ENCODE data around the gene PLAAT3.
"Not testable (repeated sequence)": the region's sequence is repeated elsewhere in the genome, so short reads cannot be mapped to it uniquely, and the experiment has no call there.

The PLAAT3 gene

DNA sequence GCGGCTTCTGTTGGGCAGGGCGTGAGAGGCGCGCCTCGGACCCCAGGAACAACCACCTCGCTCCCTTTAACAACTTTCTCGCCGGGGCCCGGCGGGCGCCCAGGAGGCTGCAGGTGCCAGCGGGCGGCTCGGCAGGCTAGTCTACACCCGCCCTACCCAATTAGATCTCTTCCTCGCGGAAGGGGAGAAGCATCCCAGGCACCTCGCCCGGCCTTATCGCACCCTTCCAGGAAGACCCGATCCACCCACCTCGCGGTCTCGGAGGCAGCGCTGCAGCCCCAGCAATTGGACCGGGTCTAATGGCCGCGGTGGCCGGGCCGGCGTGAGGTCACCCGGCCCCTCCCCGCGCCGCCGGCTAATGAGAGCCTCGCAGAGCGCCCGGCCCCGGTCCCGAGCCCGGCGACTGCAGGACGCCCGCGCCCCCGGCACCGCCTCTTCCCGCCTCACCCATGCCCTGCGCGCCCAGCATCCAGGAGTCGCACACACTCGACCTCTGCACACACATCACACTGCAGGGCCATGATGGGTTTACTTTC lies at the start of gene PLAAT3:
PLAAT3 (minus strand) TSS at position 298 of the 536 bp plus-strand sequence. CDS start 419 bp downstream, outside the sequence.
- DNase-seq (ENCODE audit: low read depth in 2 of 2, low spot score in 1 of 2) = no peak

DNA sequence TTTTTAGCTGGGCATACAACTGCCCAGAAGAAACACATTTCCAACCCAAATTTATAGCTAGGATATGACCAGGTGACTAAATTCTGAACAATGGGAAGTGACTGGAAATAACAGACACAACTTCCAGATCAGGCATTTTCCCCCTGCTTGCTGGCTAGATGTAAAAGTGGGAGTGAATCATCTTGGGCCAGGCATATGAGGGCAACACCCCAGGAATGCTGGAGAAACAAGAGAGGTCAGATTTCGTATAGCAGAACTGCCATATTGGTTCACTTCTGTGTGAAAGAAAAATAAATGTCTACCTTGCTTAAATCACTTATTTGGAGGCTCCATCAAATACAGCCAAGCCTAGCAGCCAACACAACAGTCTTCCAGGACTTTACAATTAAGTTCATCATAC lies 49.6 kb upstream of the PLAAT3 start:
- no peak for DNase-seq (ENCODE audit: low read depth in 2 of 2, low spot score in 1 of 2)

- no peak for DNase-seq (ENCODE audit: low read depth in 2 of 2, low spot score in 1 of 2)
These were observed 46.7 kb upstream of the PLAAT3 start for GRCh38 chr11:63660972-63661371.

DNA sequence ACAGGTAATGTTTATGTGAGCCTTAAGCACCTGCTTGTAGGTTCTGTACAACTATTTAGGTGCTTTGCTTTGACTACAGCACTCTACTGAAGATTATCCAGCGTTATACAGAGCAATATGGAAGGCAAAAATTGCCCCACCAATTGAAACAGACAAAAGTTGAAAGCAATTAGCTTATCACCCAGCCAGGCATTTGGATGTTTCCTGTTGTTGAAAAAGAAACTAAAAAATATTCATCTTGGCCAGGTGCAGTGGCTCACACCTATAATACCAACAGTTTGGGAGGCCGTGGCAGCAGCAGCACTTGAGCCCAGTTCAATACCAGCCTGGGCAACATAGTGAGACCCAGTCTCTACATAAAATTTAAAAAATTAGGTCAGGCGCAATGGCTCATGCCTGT lies 38.4 kb upstream of the PLAAT3 start:
- DNase-seq (ENCODE audit: low read depth in 2 of 2, low spot score in 1 of 2) = no peak

DNA sequence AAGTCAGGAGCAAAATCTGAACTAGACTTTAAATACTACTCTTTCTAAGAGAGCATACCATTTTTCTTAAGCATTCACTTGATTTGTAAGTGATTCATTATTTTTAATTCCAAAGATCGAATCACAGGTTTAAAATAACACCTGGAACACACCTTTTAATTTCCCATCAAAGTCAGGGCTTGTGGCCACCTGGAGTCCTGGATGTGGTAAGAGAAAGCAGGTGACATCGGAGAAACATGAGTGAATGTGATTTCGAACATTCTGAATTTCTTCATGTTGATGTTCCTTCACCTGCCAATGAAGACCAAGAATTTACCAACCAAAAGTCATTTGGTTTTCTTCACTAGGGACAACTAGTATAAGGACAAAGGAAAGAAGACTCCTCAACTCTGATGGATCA lies 29.0 kb upstream of the PLAAT3 start:
- no peak for DNase-seq (ENCODE audit: low read depth in 2 of 2, low spot score in 1 of 2)

GRCh38 chr11:63641727-63642126 lies 27.5 kb upstream of the PLAAT3 start:
- DNase-seq (ENCODE audit: low read depth in 2 of 2, low spot score in 1 of 2) = no peak

- DNase-seq (ENCODE audit: low read depth in 2 of 2, low spot score in 1 of 2) = no peak
These were observed 25.1 kb upstream of the PLAAT3 start for GRCh38 chr11:63639199-63639832.

- not testable (repeated sequence) for DNase-seq (ENCODE audit: low read depth in 2 of 2, low spot score in 1 of 2)
These were observed 24.2 kb upstream of the PLAAT3 start for GRCh38 chr11:63638436-63638835.

DNA sequence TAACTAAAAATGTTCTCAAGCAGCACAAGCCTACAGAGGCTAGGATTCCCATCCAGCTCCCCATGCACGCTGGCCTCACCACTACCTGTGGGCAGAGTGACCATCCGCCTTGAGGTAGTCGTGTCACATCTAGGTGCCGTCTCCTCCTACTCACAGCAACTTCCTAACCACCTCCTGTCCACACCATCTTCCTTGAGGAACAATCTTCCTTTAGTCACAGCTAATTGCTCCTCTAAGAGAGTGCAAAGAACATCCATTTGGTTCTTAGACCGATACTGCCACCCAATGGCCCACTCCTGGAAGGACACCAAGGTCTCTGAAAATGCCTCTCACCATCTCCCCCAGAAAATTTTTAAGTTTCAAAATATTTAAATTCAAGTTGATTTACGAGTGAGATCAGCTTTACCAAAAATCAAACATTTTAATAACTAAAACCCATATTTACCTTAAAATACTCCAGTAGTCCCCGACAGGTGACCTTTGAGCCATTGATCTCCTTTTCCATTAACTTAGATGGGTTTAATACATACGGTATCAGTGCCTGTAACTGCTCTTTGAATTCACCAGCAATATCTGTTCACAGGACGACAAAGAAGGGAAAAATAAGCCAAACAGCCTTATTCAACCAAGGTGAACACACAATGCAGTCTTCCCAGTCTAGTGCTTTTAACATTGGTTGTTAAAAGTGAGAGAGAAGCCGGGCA lies 21.7 kb upstream of the PLAAT3 start:
- peak; percentile 47 to 51 for DNase-seq (ENCODE audit: low read depth in 2 of 2, low spot score in 1 of 2)

DNA sequence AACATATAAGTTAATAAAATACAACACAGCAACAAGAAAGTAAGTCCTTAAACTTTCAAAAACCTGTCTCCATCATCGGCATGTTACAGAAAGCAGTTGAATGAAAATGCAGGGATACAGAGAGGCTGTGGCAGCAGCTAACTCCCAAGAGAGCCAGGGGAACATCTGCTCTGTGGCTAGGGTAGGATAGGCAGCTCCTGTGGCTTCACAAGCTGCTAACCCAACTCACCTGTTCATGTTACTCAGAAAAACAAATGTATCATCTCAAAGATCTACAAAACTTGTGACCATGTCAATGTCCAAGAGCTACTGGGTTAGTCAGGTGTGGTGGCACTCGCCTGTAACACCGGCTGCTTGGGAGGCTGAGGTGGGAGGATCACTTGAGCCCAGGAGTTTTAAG lies 15.2 kb upstream of the PLAAT3 start:
- DNase-seq (ENCODE audit: low read depth in 2 of 2, low spot score in 1 of 2) = no peak

- DNase-seq (ENCODE audit: low read depth in 2 of 2, low spot score in 1 of 2) = no peak
These were observed 9.4 kb upstream of the PLAAT3 start for GRCh38 chr11:63623513-63624140.

- no peak for DNase-seq (ENCODE audit: low read depth in 2 of 2, low spot score in 1 of 2)
These were observed 8.1 kb upstream of the PLAAT3 start for GRCh38 chr11:63622323-63622722.

DNA sequence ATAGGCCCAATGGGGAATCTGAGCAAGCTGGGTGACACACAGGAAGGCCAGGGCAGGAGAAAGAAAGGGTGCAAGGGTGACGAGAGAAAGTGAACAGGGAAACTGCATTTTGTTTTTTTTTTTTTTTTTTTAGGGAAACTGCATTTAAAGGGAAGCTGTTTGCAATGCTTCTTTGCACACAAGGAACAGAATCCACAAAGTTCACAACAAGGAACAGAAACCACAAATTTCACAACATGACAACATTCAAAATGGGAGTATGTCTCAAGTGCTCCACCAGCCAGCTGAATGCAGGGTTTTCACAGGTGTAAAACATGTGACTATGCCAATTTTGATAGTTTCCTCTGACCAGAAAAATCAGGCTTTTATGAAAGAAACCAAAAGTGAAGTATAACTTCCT lies 6.8 kb upstream of the PLAAT3 start:
- no peak for DNase-seq (ENCODE audit: low read depth in 2 of 2, low spot score in 1 of 2)

- DNase-seq (ENCODE audit: low read depth in 2 of 2, low spot score in 1 of 2) = no peak
These were observed 5.7 kb upstream of the PLAAT3 start for GRCh38 chr11:63619967-63620366.

DNA sequence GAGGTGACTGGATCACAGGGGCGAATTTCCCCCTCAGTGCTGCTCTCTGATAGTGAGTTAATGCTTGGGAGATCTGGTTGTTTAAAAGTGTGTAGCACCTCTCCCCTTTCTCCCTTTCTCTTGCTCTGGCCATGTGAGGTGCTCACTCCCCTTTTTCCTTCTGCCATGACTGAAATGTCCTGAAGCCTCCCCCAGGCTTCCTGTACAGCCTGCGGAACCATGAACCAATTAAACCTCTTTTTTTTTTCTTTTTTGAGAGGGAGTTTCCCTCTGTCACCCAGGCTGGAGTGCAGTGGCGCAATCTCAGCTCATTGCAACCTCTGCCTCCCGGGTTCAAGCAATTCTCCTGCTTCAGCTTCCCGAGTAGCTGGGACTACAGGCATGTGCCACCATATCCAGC lies 3.5 kb upstream of the PLAAT3 start:
- not testable (repeated sequence) for DNase-seq (ENCODE audit: low read depth in 2 of 2, low spot score in 1 of 2)

DNA sequence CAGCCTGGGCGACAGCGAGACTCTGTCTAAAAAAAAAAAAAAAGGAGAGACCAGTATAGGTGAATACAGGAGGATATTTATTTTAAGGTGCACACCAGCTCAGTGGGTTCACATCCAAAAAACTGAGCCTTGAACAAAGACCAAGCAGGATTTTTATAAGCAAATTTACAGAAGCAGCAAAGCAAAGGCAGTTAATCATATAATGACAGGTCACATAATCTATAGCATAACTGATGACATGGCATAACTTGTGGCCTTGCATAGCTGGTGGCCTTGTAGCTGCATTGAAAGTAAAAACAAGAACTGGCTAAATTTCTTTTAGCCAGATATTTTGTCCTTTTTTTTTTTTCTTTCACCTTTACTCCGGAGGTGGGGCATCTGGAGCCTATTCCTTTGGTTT lies 2.7 kb upstream of the PLAAT3 start:
- no peak for DNase-seq (ENCODE audit: low read depth in 2 of 2, low spot score in 1 of 2)

- DNase-seq (ENCODE audit: low read depth in 2 of 2, low spot score in 1 of 2) = peak in 1 of 2 donors; percentile 23
These were observed 607 bp downstream of the PLAAT3 start for GRCh38 chr11:63613517-63614135.

- no peak for DNase-seq (ENCODE audit: low read depth in 2 of 2, low spot score in 1 of 2)
These were observed 2.1 kb downstream of the PLAAT3 start for GRCh38 chr11:63612181-63612580.

DNA sequence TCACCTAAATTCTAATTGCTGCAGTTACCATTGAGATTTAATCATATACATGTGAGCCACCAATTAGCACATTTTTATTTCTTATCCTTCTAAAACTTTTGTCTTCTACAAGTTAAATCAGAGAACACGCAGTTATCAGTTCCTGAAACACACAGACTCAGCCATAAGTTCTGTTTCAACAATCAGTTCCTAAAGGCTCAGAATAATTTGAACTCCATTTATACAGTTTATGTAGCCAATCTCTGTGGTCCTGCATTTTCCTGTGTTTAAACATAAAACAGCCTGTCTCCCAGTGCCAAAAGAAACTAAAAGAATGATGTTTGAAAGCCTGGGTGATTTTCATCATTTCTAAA lies 2.9 kb downstream of the PLAAT3 start:
- no peak for DNase-seq (ENCODE audit: low read depth in 2 of 2, low spot score in 1 of 2)

GRCh38 chr11:63610604-63611394 lies 3.4 kb downstream of the PLAAT3 start:
- DNase-seq (ENCODE audit: low read depth in 2 of 2, low spot score in 1 of 2) = no peak

DNA sequence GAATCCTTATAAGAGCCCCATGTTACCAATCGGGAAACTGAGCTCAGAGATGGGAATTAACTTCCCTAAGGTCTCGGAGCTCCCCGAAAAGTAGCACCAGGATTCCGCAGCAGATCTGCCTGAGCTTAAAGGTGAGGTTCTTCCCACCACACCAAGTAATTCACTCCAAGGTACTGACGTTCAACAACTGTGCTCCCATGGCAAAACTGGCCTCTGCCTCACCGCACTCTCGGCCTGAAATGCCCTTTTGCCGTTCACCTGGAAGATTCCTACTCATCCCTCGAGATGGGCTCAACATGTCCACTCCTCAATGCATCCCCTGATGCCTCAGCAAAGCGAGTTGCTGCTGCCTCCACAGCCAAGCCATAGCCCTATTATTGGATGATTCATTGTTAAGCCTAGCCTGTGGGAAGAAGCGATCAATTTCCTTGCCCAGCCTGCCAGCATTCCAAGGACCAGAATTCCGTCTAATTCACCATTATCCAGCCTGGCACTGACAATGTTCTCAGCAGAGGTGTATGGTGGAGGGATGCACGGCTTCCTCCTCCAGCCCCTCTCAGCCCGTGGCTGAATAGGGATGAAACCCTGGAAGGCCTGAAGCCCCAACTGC lies 4.2 kb downstream of the PLAAT3 start:
- no peak for DNase-seq (ENCODE audit: low read depth in 2 of 2, low spot score in 1 of 2)
